Measurements from ENCODE around the gene USP24.
"Not testable (repeated sequence)": the region's sequence is repeated elsewhere in the genome, so short reads cannot be mapped to it uniquely, and the experiment has no call there.

Gene USP24

GRCh38 chr1:55109005-55109404, 106.2 kb downstream of the USP24 start:
- not testable (repeated sequence) for DNase-seq

GRCh38 chr1:55107101-55107500, 108.1 kb downstream of the USP24 start:
- no peak for DNase-seq

- DNase-seq, result no peak
Observed at GRCh38 chr1:55103891-55104290, 111.3 kb downstream of the USP24 start.

- DNase-seq, result no peak
Observed at GRCh38 chr1:55095095-55095494, 120.1 kb downstream of the USP24 start.

GRCh38 chr1:55092475-55092874, 122.7 kb downstream of the USP24 start:
- no peak for DNase-seq

GRCh38 chr1:55089683-55090082, 125.5 kb downstream of the USP24 start:
- DNase-seq, result no peak

- no peak for DNase-seq
Observed at GRCh38 chr1:55088413-55088812, 126.8 kb downstream of the USP24 start.

- no peak for DNase-seq
Observed at GRCh38 chr1:55087439-55087838, 127.7 kb downstream of the USP24 start.

GRCh38 chr1:55084257-55084656, 130.9 kb downstream of the USP24 start:
- DNase-seq, result no peak

GRCh38 chr1:55081905-55082296, 133.3 kb downstream of the USP24 start:
- no peak for DNase-seq

GRCh38 chr1:55081188-55081904, 133.8 kb downstream of the USP24 start:
- DNase-seq, result no peak

GRCh38 chr1:55079651-55080050, 135.5 kb downstream of the USP24 start:
- no peak for DNase-seq

GRCh38 chr1:55078470-55078869, 136.7 kb downstream of the USP24 start:
- no peak for DNase-seq

- DNase-seq, result no peak
Observed at GRCh38 chr1:55076356-55076755, 138.8 kb downstream of the USP24 start.

GRCh38 chr1:55074455-55074854, 140.7 kb downstream of the USP24 start:
- DNase-seq, result no peak

- no peak for DNase-seq
Observed at GRCh38 chr1:55073187-55073916, 141.8 kb downstream of the USP24 start.

GRCh38 chr1:55071477-55071876, 143.7 kb downstream of the USP24 start:
- no peak for DNase-seq

GRCh38 chr1:55070293-55071164, 144.6 kb downstream of the USP24 start:
- DNase-seq, result no peak

- peak in 1 of 2 donors; percentile 14 for DNase-seq
Observed at GRCh38 chr1:55069280-55069679, 145.9 kb downstream of the USP24 start.

- DNase-seq, result no peak
Observed at GRCh38 chr1:55068638-55069037, 146.5 kb downstream of the USP24 start.

GRCh38 chr1:55067914-55068313, 147.2 kb downstream of the USP24 start:
- DNase-seq, result no peak

- no peak for DNase-seq
Observed at GRCh38 chr1:55067022-55067778, 148.0 kb downstream of the USP24 start.

- DNase-seq, result no peak
Observed at GRCh38 chr1:55065648-55066047, 149.5 kb downstream of the USP24 start.
